Fibroblast of pulmonary artery (primary cell): ENCODE measurements around the gene SORCS2.
A peak's percentile ranks its signal among the peaks of the same experiment; 100 is the strongest.

Experiments
- DNase-seq: peaks from one replicate; pipeline ENCODE4 v3.0.0-alpha.2; 2010; ENCODE audit warnings: low read depth
- H3K4me3 ChIP-seq: replicated peaks from 2 replicates; pipeline ENCODE4 v1.5.1; 2011; ENCODE audit warnings: low read depth, mild to moderate bottlenecking, control low read depth, low read length, moderate library complexity
- CTCF ChIP-seq: IDR thresholded peaks from 2 replicates; pipeline ENCODE4 v1.5.1; 2011; ENCODE audit warnings: mild to moderate bottlenecking, control low read depth, low read length, inconsistent platforms; ENCODE audit errors: missing control alignments

The SORCS2 gene

GRCh38 chr4:7759635-7760034 lies 567.3 kb downstream of the SORCS2 start:
- no peak for TF ChIP-seq CTCF
- no peak for DNase-seq

GRCh38 chr4:7760228-7760627 lies 567.9 kb downstream of the SORCS2 start:
- no peak overlapping the region for H3K4me3 ChIP-seq
- no peak for TF ChIP-seq CTCF
- no peak for DNase-seq

More at GRCh38 chr4:7759635-7760034, 567.3 kb downstream of the SORCS2 start:
- H3K4me3 ChIP-seq: no peak overlapping the region

- no peak for DNase-seq
- no peak for TF ChIP-seq CTCF
Observed at GRCh38 chr4:7760706-7761105, 568.4 kb downstream of the SORCS2 start.

GRCh38 chr4:7761312-7761711 lies 569.0 kb downstream of the SORCS2 start:
- TF ChIP-seq CTCF: no peak
- no peak for DNase-seq
- H3K4me3 ChIP-seq: no peak overlapping the region

More at GRCh38 chr4:7760706-7761105, 568.4 kb downstream of the SORCS2 start:
- H3K4me3 ChIP-seq: no peak overlapping the region

GRCh38 chr4:7761720-7762119 lies 569.4 kb downstream of the SORCS2 start:
- H3K4me3 ChIP-seq: no peak overlapping the region
- TF ChIP-seq CTCF: peak; percentile 75
- peak; percentile 60 for DNase-seq

- no peak for TF ChIP-seq CTCF
- DNase-seq: no peak
- no peak overlapping the region for H3K4me3 ChIP-seq
Observed at GRCh38 chr4:7762376-7763030, 570.2 kb downstream of the SORCS2 start.

GRCh38 chr4:7763106-7763505 lies 570.8 kb downstream of the SORCS2 start:
- no peak for TF ChIP-seq CTCF
- H3K4me3 ChIP-seq: no peak overlapping the region
- DNase-seq: no peak
